AG04449 (cell line): ENCODE data around the gene ZNF318.

ENCODE experiments used
- CTCF ChIA-PET: fragments of 350-600 bp; formaldehyde crosslinking; extraction: SDS; loops from one replicate; lab custom pipeline; 2021; ENCODE audit warnings: antibody characterized with exemption; lab: Yijun Ruan, JAX
- POLR2A ChIA-PET: fragments of 400-600, 350-600 bp; formaldehyde crosslinking; extraction: SDS; loops from one replicate; lab custom pipeline; 2020; ENCODE audit warnings: antibody characterized with exemption, inconsistent platforms; lab: Yijun Ruan, JAX
- DNase-seq: peaks from one replicate; pipeline ENCODE4 v3.0.0-alpha.2; 2010; ENCODE audit warnings: low read depth, low spot score
- H3K4me3 ChIP-seq: 2 replicates; pipeline ENCODE4 v1.5.1; 2011; ENCODE audit warnings: low read depth, mild to moderate bottlenecking, control low read depth, low read length
- CTCF ChIP-seq: IDR thresholded peaks from one replicate; pipeline ENCODE4 v1.5.1; 2011; ENCODE audit warnings: mild to moderate bottlenecking, moderate library complexity, low read length, control low read depth, inconsistent platforms; ENCODE audit not compliant: insufficient read depth; ENCODE audit errors: missing control alignments

ZNF318 gene

DNA sequence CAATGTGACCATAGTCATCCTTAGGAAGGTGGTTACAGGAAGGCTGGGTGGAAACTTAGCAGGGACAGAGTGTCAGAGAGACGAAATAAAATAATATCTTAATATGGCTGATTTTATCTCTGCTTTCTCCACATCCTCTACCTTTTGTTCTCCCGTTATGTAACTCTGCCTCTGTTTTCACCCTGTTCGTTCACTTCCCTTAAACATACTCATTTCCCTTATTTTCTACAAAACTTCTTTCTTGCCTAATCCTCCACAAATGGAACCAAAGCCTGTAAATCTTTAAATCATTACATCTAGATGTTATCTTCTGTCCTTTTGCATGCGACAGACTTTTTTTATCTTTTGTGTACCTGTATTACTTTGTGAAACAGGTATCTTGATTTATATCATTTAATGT is 37.6 kb downstream of the ZNF318 start:
- H3K4me3 ChIP-seq: no peak overlapping the region
- no peak for DNase-seq
- CTCF ChIA-PET: no interaction called here
- TF ChIP-seq CTCF: no peak
- POLR2A ChIA-PET: no interaction called here

- H3K4me3 ChIP-seq: no peak overlapping the region
- no peak for DNase-seq
- ChIA-PET CTCF (interaction anchor here (0.8 to 1.3 kb wide), 2 partner anchors 68 to 102 kb away, joined by 3 read pairs; partner anchors contain the start of gene DNPH1), POLR2A (interaction anchor here (0.6 kb wide), 1 partner anchor 10 kb away, joined by 4 read pairs; no protein-coding TSS in a partner anchor)
- no peak for TF ChIP-seq CTCF
Measured at GRCh38 chr6:43331470-43331869, 38.0 kb downstream of the ZNF318 start.

DNA sequence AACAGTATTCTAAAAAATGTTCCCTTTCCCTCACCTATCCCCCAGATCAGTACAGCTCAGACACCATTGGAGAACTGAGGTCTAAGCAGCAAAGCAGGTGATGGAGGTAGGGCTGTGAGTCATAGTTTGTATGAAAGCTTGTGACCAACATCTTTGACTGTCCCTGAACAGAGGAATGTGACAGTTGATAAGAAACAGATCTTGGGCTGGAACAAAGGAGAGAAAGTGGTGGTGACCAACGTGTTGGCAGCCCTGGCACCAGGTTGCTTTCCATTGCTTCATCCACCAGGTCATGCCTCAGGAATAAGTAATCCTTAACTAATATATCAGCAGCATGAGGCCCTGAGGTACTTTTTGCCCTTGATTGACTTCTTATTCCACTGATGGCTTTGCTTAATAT is 40.9 kb downstream of the ZNF318 start:
- no peak for TF ChIP-seq CTCF
- CTCF ChIA-PET: interaction anchor here (1.6 kb wide), 1 partner anchor 100 kb away, joined by 5 read pairs; the partner anchor contains the start of gene DNPH1
- H3K4me3 ChIP-seq: no peak overlapping the region
- POLR2A ChIA-PET: no interaction called here
- no peak for DNase-seq

DNA sequence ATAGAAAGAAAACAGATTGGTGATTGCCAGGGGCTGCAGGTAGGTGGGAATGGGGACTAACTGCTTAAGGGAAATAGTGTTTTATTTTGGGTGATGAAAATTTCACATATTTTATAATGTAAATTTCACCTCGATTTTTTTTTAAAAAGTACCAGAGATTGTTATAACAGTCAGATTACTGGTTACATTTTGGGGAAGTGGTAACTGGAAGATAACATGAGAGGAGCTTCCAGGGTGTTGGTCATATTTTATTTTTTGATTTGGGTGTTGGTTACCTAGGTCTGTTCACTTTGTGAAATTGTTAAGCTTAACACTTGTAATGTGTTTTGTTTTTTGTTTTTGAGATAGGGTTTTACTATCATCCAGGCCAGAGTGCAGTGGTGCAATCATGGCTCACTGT is 43.6 kb downstream of the ZNF318 start:
- CTCF ChIA-PET: interaction anchor here (0.8 to 1.7 kb wide), 2 partner anchors 8 to 30 kb away, joined by 3 to 9 read pairs; no protein-coding TSS in a partner anchor
- no peak for DNase-seq
- no peak for TF ChIP-seq CTCF
- POLR2A ChIA-PET: no interaction called here
- no peak overlapping the region for H3K4me3 ChIP-seq

- no peak overlapping the region for H3K4me3 ChIP-seq
- no peak for DNase-seq
- no peak for TF ChIP-seq CTCF
- POLR2A ChIA-PET: no interaction called here
- CTCF ChIA-PET: interaction anchor here (1.4 to 2.9 kb wide), 2 partner anchors 16 to 56 kb away, joined by 8 to 15 read pairs; no protein-coding TSS in a partner anchor
Measured at GRCh38 chr6:43318011-43318410, 51.4 kb downstream of the ZNF318 start.

DNA sequence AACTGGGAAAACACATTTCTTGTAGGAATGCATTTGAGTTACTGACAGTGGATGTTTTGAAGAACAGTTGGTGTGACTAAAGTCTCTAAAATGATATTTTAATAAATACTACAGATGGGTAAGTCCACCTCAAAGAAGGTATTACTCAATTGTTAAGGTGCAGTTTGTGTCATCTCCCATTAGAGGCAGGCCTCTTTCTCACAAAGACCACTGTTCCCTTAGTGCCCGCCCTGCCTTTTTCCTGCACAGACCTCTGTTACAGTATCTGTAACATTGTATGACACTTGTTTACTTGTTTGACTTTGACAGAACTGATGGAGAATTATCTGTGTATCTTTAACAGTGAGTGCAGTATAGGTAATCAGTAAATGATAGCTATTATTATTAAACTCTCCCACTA is 55.6 kb downstream of the ZNF318 start:
- DNase-seq: no peak
- H3K4me3 ChIP-seq: no peak overlapping the region
- TF ChIP-seq CTCF: no peak
- POLR2A ChIA-PET: no interaction called here
- CTCF ChIA-PET: interaction anchor here (0.7 to 3.8 kb wide), 5 partner anchors 17 to 193 kb away, joined by 3 to 25 read pairs (median 3); partner anchors contain the start of gene DNPH1
